Measurements from ENCODE around the gene ATXN7L3B.
"Not testable (repeated sequence)": the region's sequence is repeated elsewhere in the genome, so short reads cannot be mapped to it uniquely, and the experiment has no call there.

Gene ATXN7L3B, protein sequence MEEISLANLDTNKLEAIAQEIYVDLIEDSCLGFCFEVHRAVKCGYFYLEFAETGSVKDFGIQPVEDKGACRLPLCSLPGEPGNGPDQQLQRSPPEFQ

DNA sequence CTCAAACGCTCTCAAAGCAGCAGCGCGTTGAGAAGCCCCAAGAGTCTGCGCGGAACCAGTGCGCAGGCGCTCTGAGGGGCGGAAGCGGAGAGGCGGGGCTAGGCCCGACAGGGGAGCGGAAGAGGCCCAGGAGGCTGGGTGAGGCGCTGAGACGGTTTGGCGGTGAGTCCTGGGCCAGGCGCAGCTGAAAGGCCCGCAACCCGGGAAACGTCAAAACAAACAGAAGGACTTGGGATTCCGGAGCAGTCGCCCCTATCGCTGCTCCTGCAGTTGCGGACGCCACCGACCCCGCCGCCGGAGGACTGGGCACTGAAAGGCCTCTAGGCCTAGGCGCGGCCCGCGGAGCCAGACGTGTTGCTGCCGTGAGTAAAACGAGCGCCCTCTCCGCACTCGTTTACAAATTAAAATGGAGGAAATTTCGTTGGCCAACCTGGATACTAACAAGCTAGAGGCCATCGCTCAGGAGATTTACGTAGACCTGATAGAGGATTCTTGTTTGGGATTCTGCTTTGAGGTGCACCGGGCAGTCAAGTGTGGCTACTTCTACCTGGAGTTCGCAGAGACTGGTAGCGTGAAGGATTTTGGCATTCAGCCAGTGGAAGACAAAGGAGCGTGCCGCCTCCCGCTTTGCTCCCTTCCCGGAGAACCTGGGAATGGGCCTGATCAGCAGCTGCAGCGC is at the start of gene ATXN7L3B:
ATXN7L3B (plus strand) TSS at position 129 of the 679 bp plus-strand sequence; CDS start at position 407, 278 bp downstream.
- peak in 57 of 58 donors; percentile 61 to 92 (median 86) for DNase-seq

DNA sequence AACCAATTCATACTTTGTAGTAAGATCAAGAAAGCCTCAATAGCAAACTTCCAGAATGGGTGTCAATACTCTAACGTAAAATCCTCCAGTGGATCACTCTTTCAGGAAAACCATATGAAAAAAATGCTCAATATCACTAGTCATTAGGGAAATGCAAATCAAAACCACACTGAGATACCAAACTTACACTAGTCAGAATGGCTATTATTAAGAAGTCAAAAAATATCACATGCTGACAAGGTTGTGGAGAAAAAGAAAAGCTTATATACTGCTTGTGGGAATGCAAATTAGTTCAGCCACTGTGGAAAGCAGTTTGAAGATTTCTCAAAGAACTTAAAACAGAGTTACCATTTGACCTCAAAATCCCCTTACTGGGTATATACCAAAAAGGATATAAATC is 49.5 kb upstream of the ATXN7L3B start:
- DNase-seq: no peak

DNA sequence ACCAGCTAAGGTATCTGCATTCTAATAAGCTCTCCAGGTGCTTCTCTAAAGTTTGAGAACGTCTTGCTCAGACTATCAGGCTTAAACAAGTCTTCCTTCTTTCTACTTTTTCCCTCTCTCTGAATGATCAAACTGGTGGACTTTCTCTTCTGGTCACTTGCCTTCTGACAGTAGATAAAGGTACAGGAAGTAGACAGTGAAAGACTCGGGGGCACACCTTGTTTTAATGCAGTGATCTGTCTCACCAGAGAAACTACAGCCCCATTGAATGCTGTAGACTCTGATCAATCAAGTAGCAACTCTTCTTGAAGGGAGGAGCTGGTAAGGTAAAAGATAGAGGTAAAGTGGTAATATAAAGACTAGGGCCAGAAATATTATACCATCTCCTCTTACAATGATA is 48.1 kb upstream of the ATXN7L3B start:
- DNase-seq: no peak

DNA sequence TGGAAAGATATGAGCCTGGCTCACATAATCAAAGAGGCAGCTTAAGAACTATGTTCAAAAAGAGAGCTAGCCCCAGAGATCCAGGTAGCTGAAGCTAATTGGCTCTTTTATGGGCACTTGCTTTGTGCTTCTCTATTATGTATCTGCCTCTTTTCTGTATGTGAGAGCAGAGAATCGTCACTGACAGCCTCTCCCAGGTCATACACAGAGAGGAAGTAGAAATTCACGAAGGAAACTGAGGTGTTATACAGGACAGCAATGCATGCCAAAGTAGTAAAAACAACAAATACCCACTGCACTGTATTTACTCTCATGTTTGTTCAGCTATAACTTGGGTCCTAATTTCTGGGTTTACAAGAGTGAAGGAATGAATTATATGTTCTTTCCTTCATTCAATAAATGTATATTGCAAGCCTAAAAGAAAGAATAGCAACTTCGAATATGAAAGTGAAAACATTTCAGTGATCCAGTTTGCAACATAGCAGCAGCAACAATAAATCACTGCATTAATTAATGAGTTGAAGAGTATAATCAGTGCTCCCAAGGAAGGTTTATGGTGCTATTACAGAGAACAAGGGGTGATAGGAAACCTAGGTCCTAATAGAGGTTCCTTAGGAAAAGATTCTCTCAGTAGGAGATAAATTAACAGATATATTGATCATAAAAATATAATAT is 47.1 kb upstream of the ATXN7L3B start:
- no peak for DNase-seq

DNA sequence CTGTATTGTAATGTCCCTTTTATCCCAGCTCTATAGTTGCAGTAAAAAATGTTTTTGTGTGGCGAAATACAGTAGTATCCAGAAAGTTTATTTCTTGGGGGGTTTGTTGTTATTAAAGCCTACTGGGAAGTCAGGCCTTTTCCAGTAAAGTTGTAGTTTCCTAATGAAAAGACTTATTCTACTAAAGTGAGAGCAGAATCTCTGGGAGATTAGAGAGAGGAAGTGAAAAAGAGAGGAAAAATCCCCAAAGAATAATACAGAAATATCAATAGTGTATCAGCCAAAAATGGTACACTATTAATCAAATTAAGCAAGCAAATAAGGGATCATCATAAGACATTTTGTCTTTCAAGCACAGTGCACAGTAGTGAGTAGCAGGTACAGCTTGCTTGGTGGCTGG is 46.3 kb upstream of the ATXN7L3B start:
- no peak for DNase-seq

DNA sequence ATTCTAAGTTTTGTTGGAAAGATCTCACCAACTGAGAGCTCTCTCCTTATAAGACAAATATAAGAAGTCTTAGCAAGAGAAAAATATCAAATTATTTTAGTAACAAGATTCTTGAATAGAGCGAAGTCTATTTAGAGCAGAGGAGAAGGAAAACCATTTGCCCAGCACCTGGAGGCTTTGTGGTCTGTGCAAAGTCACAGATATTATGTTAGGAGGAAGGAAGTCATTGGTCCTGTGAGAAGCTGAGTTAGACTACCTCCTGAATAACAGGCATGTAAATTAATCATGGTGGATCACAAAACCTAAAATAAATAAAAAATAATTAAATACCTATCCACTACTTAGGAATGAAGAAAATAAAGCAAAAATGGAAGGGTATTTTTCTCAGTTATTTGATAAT is 38.4 kb upstream of the ATXN7L3B start:
- no peak for DNase-seq

DNA sequence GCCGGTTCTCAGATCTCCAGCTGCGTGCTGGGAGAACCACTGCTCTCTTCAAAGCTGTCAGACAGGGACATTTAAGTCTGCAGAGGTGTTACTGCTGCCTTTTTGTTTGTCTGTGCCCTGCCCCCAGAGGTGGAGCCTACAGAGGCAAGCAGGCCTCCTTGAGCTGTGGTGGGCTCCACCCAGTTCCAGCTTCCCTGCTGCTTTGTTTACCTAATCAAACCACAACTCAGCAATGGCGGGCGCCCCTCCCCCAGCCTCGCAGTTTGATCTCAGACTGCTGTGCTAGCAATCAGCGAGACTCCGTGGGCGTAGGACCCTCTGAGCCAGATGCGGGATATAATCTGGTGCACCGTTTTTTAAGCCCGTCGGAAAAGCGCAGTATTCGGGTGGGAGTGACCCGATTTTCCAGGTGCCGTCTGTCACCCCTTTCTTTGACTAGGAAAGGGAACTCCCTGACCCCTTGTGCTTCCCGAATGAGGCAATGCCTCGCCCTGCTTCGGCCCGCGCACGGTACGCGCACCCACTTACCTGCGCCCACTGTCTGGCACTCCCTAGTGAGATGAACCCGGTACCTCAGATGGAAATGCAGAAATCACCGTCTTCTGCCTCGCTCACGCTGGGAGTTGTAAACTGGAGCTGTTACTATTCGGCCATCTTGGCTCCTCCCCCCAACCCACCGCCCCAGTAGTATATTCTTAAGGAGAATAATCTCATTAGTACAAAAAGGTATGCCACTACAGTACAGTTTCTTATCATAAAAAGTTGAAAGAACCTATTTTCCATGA is 28.6 kb upstream of the ATXN7L3B start:
- not testable (repeated sequence) for DNase-seq

DNA sequence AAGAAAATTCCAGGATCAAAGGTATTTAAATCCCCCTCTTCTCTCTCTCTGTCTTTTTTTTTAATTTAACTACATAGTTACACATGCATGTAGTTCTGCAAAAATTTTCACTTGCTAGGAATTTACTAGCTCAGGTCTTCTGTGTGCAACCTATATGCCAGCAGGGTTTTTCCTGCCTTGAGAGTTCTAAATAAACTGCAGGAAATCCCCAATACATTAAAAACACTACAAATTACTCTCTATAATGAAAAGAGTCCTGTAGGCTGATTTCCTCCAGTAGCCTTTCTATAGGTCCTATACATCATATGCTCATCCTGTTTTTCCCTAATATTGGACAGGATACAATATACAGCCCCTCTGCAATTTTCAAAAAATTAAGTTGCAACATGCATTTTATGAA is 27.7 kb upstream of the ATXN7L3B start:
- DNase-seq: no peak

DNA sequence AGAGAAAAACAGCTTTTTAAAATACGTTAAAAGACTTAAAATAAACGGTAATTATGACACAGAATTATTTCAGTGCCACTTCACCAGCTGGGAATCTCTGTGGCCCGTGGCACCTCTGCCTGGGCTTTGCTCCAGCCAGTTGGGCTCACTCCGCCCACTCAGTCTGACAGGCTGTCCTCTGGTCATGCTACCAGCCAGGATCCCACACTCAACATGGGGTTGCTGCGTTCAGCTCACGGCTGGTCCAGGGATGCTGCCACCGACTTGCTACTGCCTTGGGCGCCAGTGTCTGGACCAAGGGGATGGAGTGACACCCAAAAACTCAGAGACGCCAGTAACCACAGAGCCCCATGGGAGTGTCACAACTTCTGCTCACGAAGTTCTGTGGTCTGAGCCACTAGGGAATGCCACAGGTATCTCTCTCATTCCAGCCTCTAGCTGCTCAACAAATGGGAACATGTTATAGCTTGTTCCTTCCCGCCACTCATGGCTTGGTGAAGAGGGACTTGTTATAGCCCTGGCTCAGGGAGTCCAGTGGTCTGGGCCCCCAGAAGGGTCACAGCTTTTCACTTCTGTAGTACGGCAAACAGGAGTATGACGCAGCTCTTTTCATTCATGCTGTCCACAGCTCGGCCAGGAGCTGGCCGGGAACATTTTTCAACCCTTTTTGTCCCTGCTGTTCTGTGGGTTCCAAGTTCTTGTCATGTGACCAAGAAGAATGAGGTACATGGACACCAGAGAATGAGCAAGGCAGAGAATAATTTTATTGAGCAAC is 23.4 kb upstream of the ATXN7L3B start:
- DNase-seq: no peak

DNA sequence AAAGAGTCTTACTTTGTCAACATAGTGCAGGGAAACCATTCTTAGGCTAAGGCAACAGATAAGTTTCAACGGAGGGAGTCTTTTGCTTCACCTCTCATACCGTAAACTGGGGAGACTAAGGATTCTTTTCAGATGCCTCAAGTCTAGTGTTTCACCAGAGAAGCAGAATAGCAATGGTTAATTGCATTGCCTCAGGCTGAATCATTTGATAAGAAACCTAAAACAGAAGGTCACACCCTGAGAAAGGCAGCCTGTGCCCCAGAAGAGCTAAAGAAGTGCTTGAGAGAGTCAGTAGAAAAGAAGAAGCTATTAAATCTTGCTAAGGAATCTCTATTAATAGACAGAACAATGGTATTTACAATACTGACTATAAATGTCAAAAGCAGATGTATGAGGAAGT is 21.8 kb upstream of the ATXN7L3B start:
- no peak for DNase-seq

DNA sequence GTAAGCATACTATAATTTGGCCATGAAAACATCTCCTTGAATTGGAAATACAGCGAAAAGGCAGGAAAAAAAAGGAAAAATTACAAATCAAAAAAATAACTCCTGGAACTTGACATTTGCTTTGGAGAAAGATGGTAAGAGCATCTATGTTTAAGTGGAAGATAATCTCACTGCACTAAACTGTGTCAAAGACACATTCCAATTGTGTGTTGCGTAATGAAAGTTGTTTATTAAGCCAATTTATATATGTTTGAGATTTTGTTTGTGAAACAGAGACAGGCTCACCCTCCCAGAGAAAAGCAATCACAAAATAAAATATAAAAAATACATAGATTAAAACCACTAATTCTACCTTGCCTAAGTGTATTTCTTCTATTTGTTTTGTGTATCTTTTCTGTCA is 11.1 kb upstream of the ATXN7L3B start:
- no peak for DNase-seq

DNA sequence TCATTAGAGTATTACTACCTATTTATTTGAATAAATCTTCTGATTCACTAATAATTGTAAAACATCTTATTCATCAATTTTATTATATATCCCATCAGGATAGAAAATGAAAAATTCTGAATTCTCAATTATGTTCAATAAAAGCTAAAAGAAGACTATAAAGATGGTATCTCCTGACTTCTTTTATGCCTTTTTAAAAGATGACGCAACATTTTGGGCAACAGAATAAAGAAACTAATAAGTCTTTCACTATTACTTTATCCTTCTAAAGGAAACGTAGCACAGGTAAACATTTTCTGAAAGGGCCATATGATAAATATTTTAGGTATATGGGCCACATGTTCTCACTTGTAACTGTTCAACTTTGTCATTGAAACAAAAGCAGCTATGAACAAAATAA is 10.1 kb upstream of the ATXN7L3B start:
- DNase-seq: no peak

DNA sequence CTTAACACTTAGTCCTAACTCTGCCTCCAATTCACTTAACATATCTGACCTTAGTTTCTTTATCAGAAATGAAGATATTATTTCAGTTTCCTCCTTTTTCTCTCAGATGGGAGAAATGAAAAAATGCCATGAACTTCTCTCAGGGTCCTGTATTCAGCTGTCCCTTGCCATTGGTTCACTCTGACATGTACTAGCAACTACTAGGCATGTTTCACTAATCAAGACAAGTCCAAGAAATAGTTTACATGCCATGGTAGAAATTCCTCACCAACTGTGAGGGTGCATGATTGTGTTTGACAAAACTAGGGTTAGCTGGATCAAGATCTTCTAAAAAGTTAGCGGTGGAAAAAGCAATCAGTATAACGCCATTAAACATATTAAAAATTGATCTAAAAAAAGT is 7.0 kb upstream of the ATXN7L3B start:
- no peak for DNase-seq

DNA sequence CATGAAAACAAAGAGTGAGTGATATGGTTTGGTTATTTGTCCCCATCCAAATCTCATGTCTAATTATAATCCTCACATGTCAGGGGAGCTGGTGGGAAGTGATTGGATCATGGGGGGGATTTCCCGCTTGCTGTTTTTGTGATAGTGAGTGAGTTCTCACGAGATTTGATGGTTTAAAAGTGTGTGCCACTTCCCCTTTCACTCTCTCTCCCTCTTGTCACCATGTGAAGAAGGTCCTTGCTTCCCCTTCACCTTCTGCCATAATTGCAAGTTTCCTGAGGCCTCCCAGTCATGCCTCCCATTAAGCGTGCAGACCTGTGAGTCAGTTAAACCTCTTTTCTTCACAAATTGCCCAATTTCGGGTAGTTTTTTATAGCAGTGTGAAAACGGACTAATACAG is 2.1 kb upstream of the ATXN7L3B start:
- DNase-seq: no peak

DNA sequence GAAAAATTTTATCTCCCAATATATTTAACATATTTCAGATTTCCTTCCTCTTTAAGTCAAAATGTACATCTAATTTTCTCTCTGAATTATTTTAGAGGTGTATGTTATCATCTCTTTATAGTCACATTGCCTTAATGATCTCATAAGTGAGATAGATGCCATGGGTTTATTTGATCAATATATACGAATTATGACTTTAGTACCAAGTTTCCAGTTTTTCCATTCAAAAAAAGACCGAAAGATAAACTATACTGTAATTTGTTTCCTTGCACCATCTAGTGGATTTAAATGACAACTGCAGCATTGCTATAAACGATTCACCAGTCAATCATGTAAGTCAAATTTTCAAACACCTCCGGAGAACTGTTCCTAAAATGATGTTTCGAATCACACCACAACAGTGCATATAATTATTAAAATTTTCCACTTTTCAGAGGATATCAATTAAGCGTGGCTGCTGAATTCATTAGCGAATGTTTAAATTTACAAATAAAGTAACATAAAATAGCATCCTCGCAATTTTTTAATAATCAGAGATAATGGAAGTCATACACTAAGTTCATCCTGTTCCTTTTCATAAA is 419 bp upstream of the ATXN7L3B start:
- DNase-seq: peak in 1 of 58 donors; percentile 75

DNA sequence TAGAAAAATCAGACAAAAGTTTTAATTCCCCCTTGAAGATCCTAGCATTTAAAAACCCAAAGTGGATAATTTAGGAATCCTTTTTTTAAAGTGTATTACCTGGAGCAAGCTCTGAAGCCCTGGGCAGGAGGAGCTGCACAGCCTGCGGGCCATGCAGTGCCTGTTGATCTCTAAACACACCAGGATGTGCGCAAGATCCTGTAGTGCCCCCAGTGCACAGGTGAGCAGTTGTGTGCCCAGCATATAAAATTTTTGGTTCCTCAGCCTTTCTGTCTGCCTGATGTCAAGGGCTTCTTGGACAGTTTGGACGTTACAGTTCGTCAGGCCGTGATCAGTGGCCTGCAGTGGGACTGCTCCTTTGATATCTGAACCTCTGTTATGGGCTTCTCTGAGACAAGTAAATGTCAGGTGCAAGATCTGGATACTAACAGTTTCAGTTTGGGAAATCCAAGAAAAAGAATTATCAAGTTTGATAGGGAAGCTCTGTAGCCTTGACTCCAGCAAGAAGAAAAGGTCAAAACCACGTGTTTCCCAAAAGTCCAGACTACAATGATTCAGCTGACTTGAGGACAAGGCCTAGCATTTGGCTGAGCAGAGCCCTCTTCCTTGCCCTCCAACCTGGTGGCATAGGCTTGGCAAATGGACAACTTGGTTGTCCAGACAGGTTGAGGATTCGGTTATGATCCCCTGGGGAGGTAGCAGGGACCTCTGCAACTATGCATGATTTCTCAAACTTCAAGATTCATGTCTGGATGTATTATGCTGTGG is 1.0 kb downstream of the ATXN7L3B start:
- no peak for DNase-seq

DNA sequence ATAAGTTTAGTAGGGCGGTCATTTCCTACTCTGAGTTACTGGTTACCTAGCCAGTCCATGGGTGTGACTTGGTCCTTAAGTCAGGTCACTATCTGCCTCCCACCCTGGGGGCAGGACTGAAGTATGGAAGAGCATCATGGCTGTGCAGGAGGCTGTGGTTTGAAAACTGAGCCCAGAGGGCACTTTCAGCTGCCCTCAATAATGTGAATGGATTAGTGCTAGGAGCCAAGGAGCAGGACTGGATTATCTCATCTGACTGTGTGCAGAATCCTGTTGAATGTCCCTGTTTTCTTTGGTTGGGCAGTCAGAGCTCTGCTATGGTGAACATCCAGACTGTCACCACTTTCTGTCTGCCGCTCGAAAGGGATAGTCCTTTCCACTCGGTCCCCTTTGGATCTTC is 1.6 kb downstream of the ATXN7L3B start:
- DNase-seq: no peak

DNA sequence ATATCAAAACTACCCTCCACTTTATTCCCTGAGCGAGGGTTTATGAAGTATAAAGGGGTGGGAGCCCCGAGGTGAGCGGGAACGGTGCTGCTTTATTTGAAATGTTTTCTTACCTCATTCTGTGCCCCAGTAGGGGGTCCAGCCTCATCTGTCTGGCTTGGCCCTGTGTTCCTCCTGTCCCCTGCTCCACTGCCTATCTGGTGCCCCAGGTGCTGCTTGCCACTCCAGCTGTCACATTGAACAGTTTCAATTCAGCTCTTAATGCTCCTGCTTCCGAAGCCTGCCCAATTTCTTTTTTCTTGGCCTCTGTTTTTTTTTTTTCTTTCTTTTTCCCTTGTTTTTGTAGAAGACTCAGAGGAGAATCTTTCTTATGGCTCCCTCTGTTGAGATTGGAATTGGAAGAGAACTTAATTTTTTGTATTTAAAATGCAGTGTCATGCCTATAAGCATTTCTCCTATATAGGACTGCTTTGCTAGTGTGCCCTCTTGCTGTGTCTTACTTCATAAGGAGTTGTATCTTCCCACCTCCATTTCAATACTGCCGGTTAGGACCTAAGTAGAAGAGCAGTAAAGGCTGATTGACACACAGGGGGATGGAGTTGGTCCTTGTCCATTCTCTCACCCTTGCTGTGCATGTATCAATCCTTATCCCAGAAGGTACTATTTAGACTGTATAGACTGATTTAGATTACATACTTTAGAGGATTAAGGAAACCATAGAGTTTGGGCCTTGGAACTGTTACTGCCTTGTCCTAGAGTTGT is 2.3 kb downstream of the ATXN7L3B start:
- no peak for DNase-seq

DNA sequence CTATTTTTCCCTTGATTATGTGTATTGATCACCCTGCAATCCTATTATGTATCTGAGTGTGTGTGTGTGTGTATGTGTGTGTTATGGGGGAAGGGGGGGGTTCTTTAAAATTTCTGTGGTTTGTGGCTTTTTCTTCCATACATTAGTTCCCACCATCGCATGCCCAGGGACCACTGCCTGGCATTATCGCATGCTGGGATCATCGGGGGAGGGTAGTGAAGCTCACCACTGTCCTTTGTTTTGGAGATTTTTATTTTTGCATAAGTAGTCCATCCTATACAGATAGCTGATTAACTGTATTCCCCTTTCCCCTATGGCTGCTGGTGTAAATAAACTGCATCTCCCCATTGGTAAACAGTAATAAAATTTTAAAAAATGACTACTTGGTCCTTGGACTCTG is 3.4 kb downstream of the ATXN7L3B start:
- no peak for DNase-seq
